ENCODE measurements around the gene NARS2.
"Not testable (repeated sequence)": the region's sequence is repeated elsewhere in the genome, so short reads cannot be mapped to it uniquely, and the experiment has no call there.

NARS2 gene

GRCh38 chr11:78472905-78473304 is 101.8 kb downstream of the NARS2 start:
- Histone ChIP-seq H3K9me3 (replicated peaks in 1 of 11) (peaks cover 0 to 7% (median 0%) of the 10 kb centered on the region in 11 experiments; a peak in 3 of 22 replicates), H3K4me1 (peaks cover 7 to 15% (median 9%) of the 10 kb centered on the region in 10 experiments; a peak in 16 of 20 replicates), H3K4me2 (no peak overlapping the region), H3K9ac (no peak overlapping the region), H3K36me3 (peaks cover 11 to 79% (median 50%) of the 10 kb centered on the region in 11 experiments), H3K27me3 (no peaks in the 10 kb centered on the region), H4K20me1 (no peaks in the 10 kb centered on the region), H3K4me3 (no peak overlapping the region), H3K27ac (no peak overlapping the region)
- no peak for TF ChIP-seq Cebpa-rat (IDR thresholded peaks at IDR 0.05)

DNA sequence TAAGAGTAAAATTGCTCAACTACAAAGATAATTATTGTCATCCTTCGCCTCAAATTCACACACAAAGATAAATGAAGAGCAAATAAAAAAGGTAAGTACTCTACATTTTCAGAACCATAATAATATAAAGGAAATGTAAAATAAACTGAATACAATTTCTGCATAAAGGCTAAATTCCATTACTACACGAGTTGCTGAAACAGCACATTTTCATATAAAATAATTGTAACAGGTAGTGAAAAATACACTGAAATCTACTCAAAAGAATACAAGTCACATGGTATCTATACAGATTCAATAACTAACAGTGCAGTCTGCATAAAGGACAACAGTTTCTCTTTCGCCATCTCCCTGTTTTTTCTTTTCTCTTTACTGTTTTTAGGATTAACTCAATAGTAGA is 102.3 kb downstream of the NARS2 start:
- Histone ChIP-seq H3K27ac (no peak overlapping the region), H3K27me3 (no peaks in the 10 kb centered on the region), H4K20me1 (no peaks in the 10 kb centered on the region), H3K4me2 (no peak overlapping the region), H3K36me3 (peaks cover 5 to 79% (median 50%) of the 10 kb centered on the region in 11 experiments), H3K9me3 (replicated peaks in 1 of 11) (peaks cover 0 to 7% (median 0%) of the 10 kb centered on the region in 11 experiments; a peak in 3 of 22 replicates), H3K4me3 (no peak overlapping the region), H3K4me1 (peaks cover 7 to 15% (median 9%) of the 10 kb centered on the region in 10 experiments; a peak in 16 of 20 replicates), H3K9ac (no peak overlapping the region)
- no peak for TF ChIP-seq Cebpa-rat (IDR thresholded peaks at IDR 0.05)

DNA sequence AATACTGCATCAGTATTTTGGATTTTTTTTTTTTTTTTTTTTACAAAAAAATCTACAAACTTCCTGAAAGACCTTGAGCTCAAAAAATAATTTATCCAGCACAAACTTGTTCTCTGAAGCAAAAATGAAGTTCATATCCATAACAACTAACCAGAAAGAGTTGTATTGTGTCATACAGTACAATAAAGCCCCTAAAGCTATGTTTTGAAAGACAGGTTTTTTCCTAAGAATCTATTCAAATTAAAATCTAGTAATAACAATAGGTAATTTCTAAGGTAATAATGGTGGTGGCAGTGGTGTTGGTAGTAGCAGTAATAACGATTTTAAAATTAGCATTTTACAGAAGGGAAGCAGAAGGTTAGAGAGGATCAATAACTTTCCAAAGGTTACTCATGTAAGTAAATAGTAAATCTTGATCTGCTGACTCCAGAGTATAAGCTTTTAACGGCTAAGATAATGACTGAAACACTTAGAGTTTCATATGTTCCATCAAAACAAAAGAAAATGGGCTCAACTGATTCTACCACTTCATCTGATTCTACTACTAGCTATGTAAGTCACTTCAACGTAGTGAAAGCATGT is 103.7 kb downstream of the NARS2 start:
- Histone ChIP-seq H3K36me3 (peaks cover 3 to 79% (median 46%) of the 10 kb centered on the region in 11 experiments; a peak in 20 of 22 replicates), H3K4me2 (no peak overlapping the region), H3K9me3 (replicated peaks in 1 of 11) (peaks cover 0 to 2% (median 0%) of the 10 kb centered on the region in 11 experiments; a peak in 3 of 22 replicates), H3K27me3 (no peaks in the 10 kb centered on the region), H3K9ac (no peak overlapping the region), H3K4me1 (peaks cover 8 to 15% (median 9%) of the 10 kb centered on the region in 10 experiments; a peak in 16 of 20 replicates), H3K4me3 (no peak overlapping the region), H4K20me1 (no peaks in the 10 kb centered on the region), H3K27ac (no peak overlapping the region)
- no peak for TF ChIP-seq Cebpa-rat (IDR thresholded peaks at IDR 0.05)

- peaks cover 2 to 79% (median 45%) of the 10 kb centered on the region in 11 experiments; a peak in 18 of 22 replicates for H3K36me3 ChIP-seq
These were observed 104.8 kb downstream of the NARS2 start for GRCh38 chr11:78469896-78470295.

DNA sequence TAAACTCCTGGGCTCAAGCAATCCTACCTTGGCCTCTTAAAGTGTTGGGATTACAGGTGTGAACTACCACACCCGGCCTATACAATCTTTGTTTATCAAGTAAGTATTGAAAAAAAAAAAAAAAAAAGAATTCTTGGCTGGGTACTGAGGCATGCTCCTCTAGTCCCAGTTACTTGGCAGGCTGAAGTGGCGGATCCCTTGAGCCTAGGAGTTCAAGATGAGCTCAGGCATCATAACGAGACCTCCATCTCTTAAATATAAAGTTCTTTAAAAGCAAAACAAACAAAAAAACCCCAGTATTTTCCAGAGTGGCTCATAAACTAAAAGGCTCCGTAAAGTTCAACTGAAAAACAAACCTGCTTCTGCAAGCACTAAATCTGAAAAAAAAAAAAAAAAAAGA is 106.7 kb downstream of the NARS2 start:
- Histone ChIP-seq H3K27ac (no peak overlapping the region), H3K9ac (no peak overlapping the region), H3K27me3 (no peaks in the 10 kb centered on the region), H3K9me3 (replicated peaks in 1 of 11) (peaks cover 0 to 4% (median 0%) of the 10 kb centered on the region in 11 experiments; a peak in 3 of 22 replicates), H3K4me3 (no peak overlapping the region), H4K20me1 (no peaks in the 10 kb centered on the region), H3K4me2 (no peak overlapping the region), H3K4me1 (peaks cover 15 to 26% (median 19%) of the 10 kb centered on the region in 10 experiments), H3K36me3 (peaks cover 14 to 79% (median 53%) of the 10 kb centered on the region in 11 experiments; a peak in 20 of 22 replicates)
- TF ChIP-seq Cebpa-rat (IDR thresholded peaks at IDR 0.05): no peak

More at GRCh38 chr11:78469896-78470295, 104.8 kb downstream of the NARS2 start:
- Histone ChIP-seq H3K9ac (peak overlapping the region in 1 of 11 experiments; percentile 48; a peak in 1 of 22 replicates), H4K20me1 (no peaks in the 10 kb centered on the region), H3K9me3 (replicated peaks in 1 of 11) (peaks cover 0 to 4% (median 0%) of the 10 kb centered on the region in 11 experiments; a peak in 3 of 22 replicates), H3K27me3 (no peaks in the 10 kb centered on the region), H3K4me3 (no peak overlapping the region), H3K27ac (peak overlapping the region in 9 of 11 experiments; percentile 2 to 71 (median 32); a peak in 12 of 22 replicates), H3K4me1 (peaks cover 15 to 25% (median 19%) of the 10 kb centered on the region in 10 experiments), H3K4me2 (peak overlapping the region in 10 of 11 experiments; percentile 0 to 78 (median 25); a peak in 12 of 22 replicates)
- TF ChIP-seq Cebpa-rat (IDR thresholded peaks at IDR 0.05): no peak

- peaks cover 15 to 26% (median 19%) of the 10 kb centered on the region in 10 experiments for H3K4me1 ChIP-seq
- H3K27me3 ChIP-seq: no peaks in the 10 kb centered on the region
- H3K9ac ChIP-seq: no peak overlapping the region
- no peak overlapping the region for H3K4me3 ChIP-seq
- no peak for TF ChIP-seq Cebpa-rat (IDR thresholded peaks at IDR 0.05)
- H3K4me2 ChIP-seq: no peak overlapping the region
- H4K20me1 ChIP-seq: no peaks in the 10 kb centered on the region
- H3K9me3 ChIP-seq (replicated peaks in 1 of 11): peaks cover 0 to 4% (median 0%) of the 10 kb centered on the region in 11 experiments; a peak in 3 of 22 replicates
- peaks cover 14 to 79% (median 51%) of the 10 kb centered on the region in 11 experiments; a peak in 20 of 22 replicates for H3K36me3 ChIP-seq
- no peak overlapping the region for H3K27ac ChIP-seq
These were observed 107.3 kb downstream of the NARS2 start for GRCh38 chr11:78467370-78467769.

GRCh38 chr11:78465169-78465942 is 109.3 kb downstream of the NARS2 start:
- Histone ChIP-seq H3K9ac (peak overlapping the region in 3 of 11 experiments; percentile 25 to 55 (median 28); a peak in 3 of 22 replicates), H3K27ac (peak overlapping the region in 10 of 11 experiments; percentile 6 to 73 (median 64); a peak in 17 of 22 replicates), H3K9me3 (replicated peaks in 1 of 11) (peaks cover 0 to 4% (median 0%) of the 10 kb centered on the region in 11 experiments; a peak in 4 of 22 replicates), H3K36me3 (peaks cover 16 to 93% (median 66%) of the 10 kb centered on the region in 11 experiments), H3K27me3 (no peaks in the 10 kb centered on the region), H4K20me1 (no peaks in the 10 kb centered on the region), H3K4me3 (no peak overlapping the region), H3K4me2 (peak overlapping the region in 10 of 11 experiments; percentile 15 to 66 (median 40); a peak in 13 of 22 replicates), H3K4me1 (peaks cover 15 to 22% (median 18%) of the 10 kb centered on the region in 10 experiments)
- no peak for TF ChIP-seq Cebpa-rat (IDR thresholded peaks at IDR 0.05)

- peaks cover 10 to 17% (median 13%) of the 10 kb centered on the region in 10 experiments for H3K4me1 ChIP-seq
- not testable (repeated sequence) for H4K20me1 ChIP-seq; H3K27me3 ChIP-seq; H3K4me3 ChIP-seq; H3K9ac ChIP-seq; H3K9me3 ChIP-seq (replicated peaks in 1 of 11)
- peaks cover 16 to 99% (median 72%) of the 10 kb centered on the region in 11 experiments for H3K36me3 ChIP-seq
- peak overlapping the region in 9 of 11 experiments; percentile 43 to 73 (median 65); a peak in 15 of 22 replicates for H3K27ac ChIP-seq
- peak overlapping the region in 8 of 11 experiments; percentile 15 to 66 (median 48); a peak in 8 of 22 replicates for H3K4me2 ChIP-seq
These were observed 109.9 kb downstream of the NARS2 start for GRCh38 chr11:78464787-78465168.

- no peak for TF ChIP-seq Cebpa-rat (IDR thresholded peaks at IDR 0.05)
- H3K9ac ChIP-seq: no peak overlapping the region
- H3K4me3 ChIP-seq: no peak overlapping the region
- no peak overlapping the region for H3K4me2 ChIP-seq
- H3K4me1 ChIP-seq: peaks cover 5 to 9% (median 6%) of the 10 kb centered on the region in 10 experiments; a peak in 17 of 20 replicates
- no peak overlapping the region for H3K27ac ChIP-seq
- H3K9me3 ChIP-seq (replicated peaks in 1 of 11): peaks cover 0 to 14% (median 7%) of the 10 kb centered on the region in 11 experiments; a peak in 8 of 22 replicates
- no peaks in the 10 kb centered on the region for H3K27me3 ChIP-seq
- no peaks in the 10 kb centered on the region for H4K20me1 ChIP-seq
- H3K36me3 ChIP-seq: peaks cover 21 to 100% (median 88%) of the 10 kb centered on the region in 11 experiments
These were observed 114.2 kb downstream of the NARS2 start for GRCh38 chr11:78460471-78460870.

All from BLaER1 treated with 17β-estradiol and CSF1 and Interleukin-3, amounts not matched to agents 10 nM and 100 nM (cell line).